ENCODE results near the gene KEAP1.

Gene KEAP1

DNA sequence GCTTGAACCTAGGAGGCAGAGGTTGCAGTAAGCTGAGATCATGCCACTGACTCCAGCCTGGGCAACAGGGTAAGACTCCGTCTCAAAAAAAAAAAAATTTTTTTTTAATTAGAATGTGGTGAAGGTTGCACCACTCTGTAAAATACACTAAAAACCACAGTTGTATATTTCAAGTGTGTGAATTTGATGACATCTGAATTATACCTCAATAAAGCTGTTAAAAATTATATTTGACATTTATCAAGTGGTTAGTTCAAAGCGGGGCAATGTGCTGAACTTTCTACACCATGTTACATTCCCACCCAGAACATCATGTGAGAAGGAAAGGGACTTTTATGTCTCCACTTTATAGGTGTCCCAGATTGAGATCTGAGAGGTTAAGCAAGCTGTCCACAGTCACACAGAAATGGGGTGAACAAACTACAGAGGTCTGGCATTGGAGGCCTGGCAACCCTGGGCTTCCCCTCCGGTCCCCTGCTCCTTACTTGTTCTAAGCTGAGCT, 20.0 kb upstream of the KEAP1 start:
- Histone ChIP-seq H3K4me3 (ENCODE audit: low read depth, low read length) (no peak overlapping the region), H3K36me3 (ENCODE audit: insufficient read depth, low read length) (no peaks in the 10 kb centered on the region), H3K27ac (ENCODE audit: low read depth, low read length) (no peak overlapping the region), H3K4me1 (ENCODE audit: control insufficient read depth, insufficient read depth, low read length, unreplicated experiment) (peaks cover 6% of the 10 kb centered on the region), H2AFZ (ENCODE audit: low read length, unreplicated experiment) (no peak overlapping the region), H3K79me2 (ENCODE audit: control insufficient read depth, insufficient read depth, low read length, unreplicated experiment) (no peaks in the 10 kb centered on the region), H3K27me3 (ENCODE audit: insufficient read depth, low read length) (no peaks in the 10 kb centered on the region)

DNA sequence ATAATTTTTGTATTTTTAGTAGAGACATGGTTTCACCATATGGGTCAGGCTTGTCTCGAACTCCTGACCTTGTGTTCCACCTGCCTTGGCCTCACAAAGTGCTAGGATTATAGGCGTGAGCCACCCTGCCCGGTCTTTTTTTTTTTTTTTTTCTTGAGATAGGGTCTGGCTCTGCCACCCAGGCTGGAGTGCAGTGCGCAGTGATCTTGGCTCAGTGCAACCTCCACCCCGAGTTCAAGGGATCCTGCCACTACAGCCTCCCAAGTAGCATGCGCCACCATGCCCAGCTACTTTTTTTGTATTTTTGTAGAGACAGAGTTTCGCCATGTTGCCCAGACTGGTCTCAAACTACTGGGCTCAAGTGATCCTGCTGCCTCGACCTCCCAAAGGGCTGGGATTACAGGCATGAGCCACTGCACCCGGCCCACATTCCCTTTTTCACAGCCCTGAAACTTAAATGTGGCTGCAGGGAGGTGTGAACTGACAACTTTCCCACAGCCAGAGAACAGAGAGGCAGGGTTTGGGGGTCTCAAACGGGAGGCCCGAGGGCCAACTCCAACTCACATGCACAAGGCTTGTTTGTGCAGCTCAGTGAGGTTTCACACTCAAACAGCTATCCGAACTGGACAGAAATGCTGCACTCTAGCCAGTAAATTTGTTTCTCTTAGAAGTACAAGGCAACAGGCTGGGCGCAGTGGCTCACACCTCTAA, 18.5 kb upstream of the KEAP1 start:
- no peak overlapping the region for H3K27ac ChIP-seq (ENCODE audit: low read depth, low read length)
- no peaks in the 10 kb centered on the region for H3K79me2 ChIP-seq (ENCODE audit: control insufficient read depth, insufficient read depth, low read length, unreplicated experiment)
- no peaks in the 10 kb centered on the region for H3K27me3 ChIP-seq (ENCODE audit: insufficient read depth, low read length)
- no peaks in the 10 kb centered on the region for H3K36me3 ChIP-seq (ENCODE audit: insufficient read depth, low read length)
- H2AFZ ChIP-seq (ENCODE audit: low read length, unreplicated experiment): no peak overlapping the region
- peaks cover 10% of the 10 kb centered on the region for H3K4me1 ChIP-seq (ENCODE audit: control insufficient read depth, insufficient read depth, low read length, unreplicated experiment)
- H3K4me3 ChIP-seq (ENCODE audit: low read depth, low read length): no peak overlapping the region

DNA sequence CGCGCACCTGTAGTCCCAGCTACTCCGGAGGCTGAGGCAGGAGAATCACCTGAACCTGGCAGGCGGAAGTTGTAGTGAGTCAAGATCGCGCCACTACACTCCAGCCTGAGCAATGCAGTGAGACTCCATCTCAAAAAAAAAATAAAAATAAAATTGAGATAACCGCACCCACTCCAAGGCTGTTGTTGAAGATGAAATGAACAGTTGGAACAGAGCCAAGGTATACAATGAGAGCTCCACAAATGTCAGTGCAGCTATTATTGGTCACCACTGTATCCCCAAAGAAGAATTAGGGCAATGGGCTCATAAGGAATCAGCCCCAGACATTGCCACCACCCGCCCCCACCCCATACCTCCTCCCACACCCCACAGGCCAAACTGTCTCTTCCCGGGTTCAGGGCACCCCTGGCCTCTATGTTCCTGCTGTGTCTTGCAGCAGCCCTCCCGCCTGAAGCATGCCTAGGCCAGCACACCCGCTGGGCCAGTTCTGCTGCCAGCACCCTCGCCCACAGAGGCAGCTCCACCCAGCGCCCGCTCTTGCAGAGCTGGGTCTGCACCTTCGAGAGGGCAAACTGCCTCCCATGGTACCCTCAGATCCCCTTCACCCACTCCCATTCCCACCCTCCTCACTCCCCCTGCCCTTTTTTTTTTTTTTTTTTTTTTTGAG, 17.6 kb upstream of the KEAP1 start:
- Histone ChIP-seq H3K79me2 (ENCODE audit: control insufficient read depth, insufficient read depth, low read length, unreplicated experiment) (no peaks in the 10 kb centered on the region), H3K27ac (ENCODE audit: low read depth, low read length) (no peak overlapping the region)

DNA sequence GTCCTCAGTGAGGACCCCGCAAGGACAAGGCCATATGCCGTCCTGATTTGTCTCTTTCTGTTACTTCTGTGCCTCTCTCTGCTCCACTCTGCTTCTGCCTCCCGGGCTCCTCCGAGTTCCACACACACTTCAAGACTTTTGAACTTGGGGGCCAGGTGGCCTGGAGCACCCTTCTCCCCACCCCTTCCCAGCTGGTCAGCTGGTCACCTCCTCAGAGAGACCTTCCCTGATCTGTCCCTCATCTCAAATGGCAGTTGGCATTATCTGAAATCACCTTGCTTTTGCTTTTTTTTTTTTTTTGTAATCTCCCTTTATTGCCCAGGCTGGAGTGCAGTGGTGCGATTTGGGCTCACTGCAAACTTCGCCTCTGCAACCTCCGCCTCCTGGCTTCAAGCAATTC, 16.3 kb upstream of the KEAP1 start:
- no peaks in the 10 kb centered on the region for H3K27me3 ChIP-seq (ENCODE audit: insufficient read depth, low read length)
- peaks cover 11% of the 10 kb centered on the region for H3K4me1 ChIP-seq (ENCODE audit: control insufficient read depth, insufficient read depth, low read length, unreplicated experiment)
- no peaks in the 10 kb centered on the region for H3K36me3 ChIP-seq (ENCODE audit: insufficient read depth, low read length)
- no peak overlapping the region for H3K27ac ChIP-seq (ENCODE audit: low read depth, low read length)
- H3K4me3 ChIP-seq (ENCODE audit: low read depth, low read length): no peak overlapping the region
- no peaks in the 10 kb centered on the region for H3K79me2 ChIP-seq (ENCODE audit: control insufficient read depth, insufficient read depth, low read length, unreplicated experiment)
- no peak overlapping the region for H2AFZ ChIP-seq (ENCODE audit: low read length, unreplicated experiment)

More for the DNA sequence above, 17.6 kb upstream of the KEAP1 start:
- H2AFZ ChIP-seq (ENCODE audit: low read length, unreplicated experiment): no peak overlapping the region
- H3K4me3 ChIP-seq (ENCODE audit: low read depth, low read length): no peak overlapping the region
- H3K27me3 ChIP-seq (ENCODE audit: insufficient read depth, low read length): no peaks in the 10 kb centered on the region
- no peaks in the 10 kb centered on the region for H3K36me3 ChIP-seq (ENCODE audit: insufficient read depth, low read length)
- H3K4me1 ChIP-seq (ENCODE audit: control insufficient read depth, insufficient read depth, low read length, unreplicated experiment): peaks cover 11% of the 10 kb centered on the region

DNA sequence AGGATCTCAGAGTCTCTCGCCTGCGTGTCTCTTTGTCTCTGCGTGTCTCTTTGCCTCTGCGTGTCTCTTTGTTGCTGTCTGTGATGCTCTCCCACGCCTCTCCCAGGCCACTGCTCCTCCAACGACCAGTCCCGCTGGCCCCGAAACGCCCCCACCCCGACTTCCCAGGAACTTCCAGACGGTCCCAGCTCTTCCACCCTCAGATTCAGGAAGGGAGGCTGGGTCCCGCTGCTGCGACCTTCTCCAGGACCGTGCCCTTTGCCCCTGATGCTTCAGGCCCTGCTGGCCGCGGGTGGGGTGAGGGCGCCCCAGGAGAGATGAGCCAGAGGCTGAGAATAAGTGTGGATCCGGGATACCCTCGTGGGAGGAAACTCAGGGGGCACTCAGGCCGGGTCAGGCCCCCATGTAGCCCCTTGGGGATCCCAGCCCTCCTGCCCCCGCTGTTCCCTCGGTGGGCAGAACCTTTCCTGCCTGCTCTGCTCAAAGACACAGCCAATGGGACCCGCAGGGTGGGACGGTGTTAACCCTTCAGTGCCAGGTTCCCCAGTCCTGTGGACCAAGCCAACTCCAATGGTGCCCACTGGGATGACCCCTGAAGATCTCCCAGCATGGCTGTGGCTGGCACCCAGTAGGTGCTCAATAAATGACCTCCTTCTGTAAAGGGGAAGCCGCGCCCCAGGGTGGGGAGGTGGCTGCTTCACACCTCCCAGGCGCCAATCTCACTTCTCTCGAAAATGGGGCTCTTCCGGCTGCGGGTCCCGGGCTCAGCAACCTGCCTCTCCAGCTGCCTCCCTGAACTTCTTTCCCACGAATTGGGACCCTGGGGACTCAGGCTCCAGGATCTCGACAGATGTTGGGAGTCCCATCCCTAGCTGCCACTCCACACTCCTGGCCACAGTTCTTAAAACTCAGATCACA, 15.5 kb upstream of the KEAP1 start:
- no peak overlapping the region for H3K27ac ChIP-seq (ENCODE audit: low read depth, low read length)
- H3K36me3 ChIP-seq (ENCODE audit: insufficient read depth, low read length): no peaks in the 10 kb centered on the region
- H3K27me3 ChIP-seq (ENCODE audit: insufficient read depth, low read length): no peaks in the 10 kb centered on the region
- H3K4me3 ChIP-seq (ENCODE audit: low read depth, low read length): peak overlapping the region; percentile 78
- H3K79me2 ChIP-seq (ENCODE audit: control insufficient read depth, insufficient read depth, low read length, unreplicated experiment): no peaks in the 10 kb centered on the region
- H3K4me1 ChIP-seq (ENCODE audit: control insufficient read depth, insufficient read depth, low read length, unreplicated experiment): peaks cover 11% of the 10 kb centered on the region
- H2AFZ ChIP-seq (ENCODE audit: low read length, unreplicated experiment): peak overlapping the region; percentile 6

DNA sequence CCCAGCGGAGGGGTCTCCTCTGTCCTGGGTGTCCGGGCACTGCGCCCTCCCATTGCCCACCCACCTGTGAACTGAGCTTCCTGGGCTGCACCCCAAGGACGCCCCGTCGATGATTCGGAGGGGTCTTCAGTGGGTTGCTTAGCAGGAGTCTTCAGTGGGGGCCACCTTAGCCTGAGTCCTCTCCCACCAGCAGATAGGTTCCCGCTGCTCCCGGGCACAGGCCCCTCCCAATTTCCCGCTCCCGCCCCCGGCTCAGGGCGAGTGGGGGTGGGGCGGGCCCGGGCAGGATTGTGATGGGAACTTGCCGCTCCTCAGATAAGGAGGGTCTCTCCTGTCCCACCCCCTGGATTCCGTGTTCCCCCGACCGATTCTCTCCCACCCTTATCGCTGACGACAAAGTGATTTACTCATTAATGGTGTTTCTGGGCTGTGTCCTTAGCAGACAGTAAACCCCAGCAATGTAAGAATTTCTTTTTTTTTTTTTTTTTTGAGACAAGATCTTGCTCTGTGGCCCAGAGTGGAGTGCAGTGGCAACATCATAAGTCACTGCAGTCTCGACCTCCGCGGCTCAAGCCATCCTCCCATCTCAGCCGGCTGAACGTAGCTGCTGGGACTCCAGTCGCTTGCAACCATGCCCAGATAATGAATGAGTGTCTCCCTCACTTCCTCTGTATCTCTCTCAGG, 14.7 kb upstream of the KEAP1 start:
- Histone ChIP-seq H3K4me3 (ENCODE audit: low read depth, low read length) (peak overlapping the region; percentile 78), H3K36me3 (ENCODE audit: insufficient read depth, low read length) (no peaks in the 10 kb centered on the region), H3K4me1 (ENCODE audit: control insufficient read depth, insufficient read depth, low read length, unreplicated experiment) (peaks cover 11% of the 10 kb centered on the region), H3K27me3 (ENCODE audit: insufficient read depth, low read length) (no peaks in the 10 kb centered on the region), H3K79me2 (ENCODE audit: control insufficient read depth, insufficient read depth, low read length, unreplicated experiment) (no peaks in the 10 kb centered on the region), H2AFZ (ENCODE audit: low read length, unreplicated experiment) (peak overlapping the region; percentile 69), H3K27ac (ENCODE audit: low read depth, low read length) (no peak overlapping the region)

DNA sequence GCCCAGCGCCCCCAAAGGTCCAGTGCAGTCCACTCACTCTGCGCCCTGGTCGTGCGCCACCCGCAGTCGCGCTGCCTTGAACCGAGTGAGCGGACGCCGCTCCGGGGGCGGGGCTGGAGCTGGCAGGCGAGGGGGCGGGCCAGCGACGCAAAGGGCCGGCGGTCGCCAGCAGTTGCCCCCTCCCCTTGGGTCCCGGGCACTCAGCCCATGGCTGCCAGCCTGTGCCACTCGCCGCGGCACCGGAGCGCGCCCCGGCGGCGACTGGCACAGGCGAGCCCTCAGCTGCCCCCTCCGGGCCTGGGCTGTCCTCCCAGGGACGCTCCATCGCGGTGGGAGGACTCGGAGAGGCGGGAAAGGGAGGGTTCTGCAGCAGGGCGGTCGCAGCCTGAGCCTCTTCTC, 14.2 kb upstream of the KEAP1 start, which contains the start of gene S1PR5:
TSS of gene S1PR5 (minus strand) at position 87 of the 399 bp plus-strand sequence. CDS start 2,436 bp downstream, outside the sequence.
- no peaks in the 10 kb centered on the region for H3K36me3 ChIP-seq (ENCODE audit: insufficient read depth, low read length)
- peaks cover 11% of the 10 kb centered on the region for H3K4me1 ChIP-seq (ENCODE audit: control insufficient read depth, insufficient read depth, low read length, unreplicated experiment)
- no peaks in the 10 kb centered on the region for H3K27me3 ChIP-seq (ENCODE audit: insufficient read depth, low read length)
- H2AFZ ChIP-seq (ENCODE audit: low read length, unreplicated experiment): peak within 1 kb of the TSS; percentile 69
- peak within 1 kb of the TSS; percentile 78 for H3K4me3 ChIP-seq (ENCODE audit: low read depth, low read length)
- no peak within 1 kb of the TSS for H3K27ac ChIP-seq (ENCODE audit: low read depth, low read length)
- no peaks in the 10 kb centered on the region for H3K79me2 ChIP-seq (ENCODE audit: control insufficient read depth, insufficient read depth, low read length, unreplicated experiment)

DNA sequence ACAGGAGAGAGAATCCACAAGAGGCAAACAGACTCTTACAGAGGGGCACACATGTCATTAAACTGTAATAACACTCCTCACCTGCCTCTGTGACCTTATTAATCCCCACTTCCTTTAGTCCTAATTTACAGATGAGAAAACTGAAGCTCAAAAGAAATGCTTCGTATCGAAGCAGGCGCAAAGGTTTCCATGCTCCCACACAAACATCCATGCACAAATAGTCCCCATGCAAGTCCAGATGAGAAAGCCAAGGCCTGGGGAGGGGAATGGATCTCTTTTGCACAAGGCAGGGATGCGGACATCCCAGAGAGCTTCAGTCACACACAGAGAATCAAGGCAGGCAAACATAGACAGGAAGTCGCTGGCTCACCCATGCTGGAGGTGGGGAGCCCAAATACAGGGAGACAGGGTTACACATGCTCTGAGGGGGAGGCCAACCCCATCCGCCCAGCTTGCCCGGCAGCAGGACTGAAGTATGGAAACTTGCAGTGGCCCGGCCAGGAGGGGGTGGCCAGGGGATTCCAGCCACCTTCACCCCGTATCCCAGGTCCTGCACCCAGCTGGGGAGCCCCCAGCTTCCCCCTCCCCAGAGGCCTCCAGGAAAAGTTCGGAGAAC, 13.6 kb upstream of the KEAP1 start:
- no peaks in the 10 kb centered on the region for H3K79me2 ChIP-seq (ENCODE audit: control insufficient read depth, insufficient read depth, low read length, unreplicated experiment)
- H3K27ac ChIP-seq (ENCODE audit: low read depth, low read length): no peak overlapping the region
- H3K27me3 ChIP-seq (ENCODE audit: insufficient read depth, low read length): no peaks in the 10 kb centered on the region
- no peaks in the 10 kb centered on the region for H3K36me3 ChIP-seq (ENCODE audit: insufficient read depth, low read length)
- peaks cover 11% of the 10 kb centered on the region for H3K4me1 ChIP-seq (ENCODE audit: control insufficient read depth, insufficient read depth, low read length, unreplicated experiment)
- peak overlapping the region; percentile 78 for H3K4me3 ChIP-seq (ENCODE audit: low read depth, low read length)
- H2AFZ ChIP-seq (ENCODE audit: low read length, unreplicated experiment): no peak overlapping the region

DNA sequence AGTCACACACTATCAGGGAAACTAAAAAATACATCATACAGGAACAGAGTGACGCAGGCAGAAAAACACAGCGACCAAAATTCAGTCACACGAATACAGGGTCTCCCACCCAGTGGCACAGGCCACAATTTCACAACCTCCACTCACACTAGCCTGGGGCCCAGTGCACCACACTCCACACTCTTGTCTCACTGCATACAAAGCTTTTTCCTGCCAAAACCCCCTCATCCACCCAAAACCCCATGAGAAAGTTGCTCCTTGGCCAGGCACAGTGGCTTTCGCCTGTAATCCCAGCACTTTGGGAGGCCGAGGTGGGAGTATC, 12.9 kb upstream of the KEAP1 start:
- Histone ChIP-seq H3K36me3 (ENCODE audit: insufficient read depth, low read length) (no peaks in the 10 kb centered on the region), H2AFZ (ENCODE audit: low read length, unreplicated experiment) (no peak overlapping the region), H3K27ac (ENCODE audit: low read depth, low read length) (no peak overlapping the region), H3K27me3 (ENCODE audit: insufficient read depth, low read length) (no peaks in the 10 kb centered on the region), H3K79me2 (ENCODE audit: control insufficient read depth, insufficient read depth, low read length, unreplicated experiment) (no peaks in the 10 kb centered on the region), H3K4me3 (ENCODE audit: low read depth, low read length) (no peak overlapping the region), H3K4me1 (ENCODE audit: control insufficient read depth, insufficient read depth, low read length, unreplicated experiment) (peaks cover 11% of the 10 kb centered on the region)
